Activated CD4-positive, alpha-beta memory T cell treated with anti-CD3 and anti-CD28 coated beads, Interleukin-2, amount 10 ng/mL, durations not matched to agents 7 days and 5 days (primary cell): Measurements from ENCODE around the gene AMDHD2. TPM values are rescaled to one million over a fixed set of nuclear protein-coding genes. Genes with fewer than 3 reads are reported as not detected.

Source experiments
- CTCF ChIA-PET: fragments of 350-600 bp; sonication (Branson Sonifier 250); formaldehyde crosslinking; loops from one replicate; lab custom pipeline; 2021; ENCODE audit warnings: antibody characterized with exemption, inconsistent platforms; lab: Charles Lee
- POLR2A ChIA-PET: fragments of 350-600 bp; sonication (Branson Sonifier 250); formaldehyde crosslinking; loops from one replicate; lab custom pipeline; 2021; ENCODE audit warnings: antibody characterized with exemption; lab: Charles Lee
- DNase-seq: peaks from one replicate; pipeline ENCODE4 v3.0.0-alpha.2; 2020
- H3K27ac Mint-ChIP-seq: one replicate; pipeline ENCODE4 v1.8.0; 2021; ENCODE audit warnings: mild to moderate bottlenecking, mixed read lengths
- H3K27me3 Mint-ChIP-seq: one replicate; pipeline ENCODE4 v1.8.0; 2021; ENCODE audit warnings: mixed read lengths
- H3K36me3 Mint-ChIP-seq: one replicate; pipeline ENCODE4 v1.8.0; 2021; ENCODE audit warnings: low read depth, mixed read lengths
- H3K4me1 Mint-ChIP-seq: one replicate; pipeline ENCODE4 v1.8.0; 2021; ENCODE audit warnings: mixed read lengths
- H3K4me3 Mint-ChIP-seq: one replicate; pipeline ENCODE4 v1.8.0; 2021; ENCODE audit warnings: mild to moderate bottlenecking, mixed read lengths
- H3K9me3 Mint-ChIP-seq: one replicate; pipeline ENCODE4 v1.8.0; 2021; ENCODE audit warnings: mixed read lengths
- total RNA-seq, 2 experiments: library from RNA; stranded (reverse); gene quantifications; one replicate each; pipeline ENCODE4 v1.2.3, GENCODE V29; 2021

AMDHD2 gene
- total RNA-seq: 10 to 100 TPM; 51.6 to 55.5 TPM

DNA sequence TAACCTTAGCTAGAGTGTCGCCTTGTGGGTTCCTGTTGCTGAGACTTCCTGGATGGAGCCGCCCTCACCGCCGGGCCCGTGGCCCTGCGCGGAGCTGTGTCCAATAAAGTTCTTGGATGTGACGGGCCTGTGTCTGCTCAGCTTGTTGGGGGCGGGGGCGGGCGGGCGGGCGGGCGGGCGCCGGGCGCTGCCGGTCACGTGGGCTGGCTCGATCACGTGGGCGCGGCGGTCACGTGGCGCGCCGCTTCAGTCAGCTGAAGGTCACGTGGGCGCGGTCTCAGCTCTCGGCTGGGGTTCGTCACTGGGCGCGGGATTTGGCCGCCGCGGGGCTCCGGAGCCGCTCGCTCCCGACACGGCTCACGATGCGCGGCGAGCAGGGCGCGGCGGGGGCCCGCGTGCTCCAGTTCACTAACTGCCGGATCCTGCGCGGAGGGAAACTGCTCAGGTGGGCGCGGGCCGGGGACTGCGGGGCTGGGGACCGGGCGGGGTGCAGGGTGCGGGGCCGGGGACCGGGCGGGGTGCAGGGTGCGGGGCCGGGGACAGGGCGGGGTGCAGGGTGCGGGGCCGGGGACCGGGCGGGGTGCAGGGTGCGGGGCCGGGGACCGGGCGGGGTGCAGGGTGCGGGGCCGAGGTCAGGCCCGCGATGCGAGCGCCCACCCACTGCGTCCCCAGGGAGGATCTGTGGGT is at the start of gene AMDHD2:
Gene AMDHD2, plus strand, starts transcription at position 275 of the 687 bp plus-strand sequence. Its CDS starts 88 bp downstream, at position 363.
- ChIA-PET POLR2A (interaction anchor here (0.6 to 3.7 kb wide), 14 partner anchors 9 to 512 kb away, joined by 3 to 67 read pairs (median 4); partner anchors contain the start of genes CEMP1, PDPK1, TBC1D24 and TEDC2), CTCF (interaction anchor here (0.7 to 1.6 kb wide), 7 partner anchors 12 to 306 kb away, joined by 3 to 7 read pairs (median 3); partner anchors contain the start of genes ECI1, PDPK1, PGP and TEDC2)
- H3K27ac Mint-ChIP-seq: peak within 1 kb of the TSS; percentile 92
- no peaks in the 10 kb centered on the region for H3K27me3 Mint-ChIP-seq
- peaks cover 51% of the 10 kb centered on the region for H3K4me1 Mint-ChIP-seq
- peak within 1 kb of the TSS; percentile 84 for H3K4me3 Mint-ChIP-seq
- H3K36me3 Mint-ChIP-seq: peaks cover 38% of the 10 kb centered on the region
- no peaks in the 10 kb centered on the region for H3K9me3 Mint-ChIP-seq
- DNase-seq: peak; percentile 91

GRCh38 chr16:2470603-2471015 is 49.6 kb upstream of the AMDHD2 start:
- H3K4me3 Mint-ChIP-seq: no peak overlapping the region
- CTCF ChIA-PET: interaction anchor here (1.1 kb wide), 1 partner anchor 10 kb away, joined by 3 read pairs; the partner anchor contains the start of gene TEDC2
- no peak for DNase-seq

GRCh38 chr16:2471016-2471652 is 49.0 kb upstream of the AMDHD2 start, which contains the start of gene NTN3:
Gene NTN3, plus strand, starts transcription at chr16:2471297. Its CDS starts 405 bp downstream, at chr16:2471702.
- DNase-seq: no peak
- H3K4me1 Mint-ChIP-seq: peaks cover 15% of the 10 kb centered on the region
- no peak within 1 kb of the TSS for H3K27ac Mint-ChIP-seq
- CTCF ChIA-PET: no interaction called here
- H3K9me3 Mint-ChIP-seq: no peaks in the 10 kb centered on the region
- POLR2A ChIA-PET: interaction anchor here (1.1 to 4.2 kb wide), 2 partner anchors 9 to 12 kb away, joined by 4 to 27 read pairs; partner anchors contain the start of gene TEDC2
- no peaks in the 10 kb centered on the region for H3K36me3 Mint-ChIP-seq
- peaks cover 44% of the 10 kb centered on the region for H3K27me3 Mint-ChIP-seq
- no peak within 1 kb of the TSS for H3K4me3 Mint-ChIP-seq

More at GRCh38 chr16:2470603-2471015, 49.6 kb upstream of the AMDHD2 start:
- peaks cover 12% of the 10 kb centered on the region for H3K4me1 Mint-ChIP-seq
- no peaks in the 10 kb centered on the region for H3K36me3 Mint-ChIP-seq
- peaks cover 44% of the 10 kb centered on the region for H3K27me3 Mint-ChIP-seq
- POLR2A ChIA-PET: interaction anchor here (1.1 to 4.2 kb wide), 2 partner anchors 8 to 11 kb away, joined by 4 to 27 read pairs; partner anchors contain the start of gene TEDC2
- no peaks in the 10 kb centered on the region for H3K9me3 Mint-ChIP-seq
- no peak overlapping the region for H3K27ac Mint-ChIP-seq

- no peaks in the 10 kb centered on the region for H3K9me3 Mint-ChIP-seq
- H3K27ac Mint-ChIP-seq: no peak overlapping the region
- peaks cover 44% of the 10 kb centered on the region for H3K27me3 Mint-ChIP-seq
- no peak overlapping the region for H3K4me3 Mint-ChIP-seq
- H3K4me1 Mint-ChIP-seq: peaks cover 23% of the 10 kb centered on the region
- ChIA-PET CTCF (no interaction called here), POLR2A (interaction anchor here (1.3 kb wide), 1 partner anchor 64 kb away, joined by 3 read pairs; no protein-coding TSS in a partner anchor)
- H3K36me3 Mint-ChIP-seq: no peaks in the 10 kb centered on the region
- DNase-seq: no peak
These were observed 48.3 kb upstream of the AMDHD2 start for GRCh38 chr16:2471653-2472487.

DNA sequence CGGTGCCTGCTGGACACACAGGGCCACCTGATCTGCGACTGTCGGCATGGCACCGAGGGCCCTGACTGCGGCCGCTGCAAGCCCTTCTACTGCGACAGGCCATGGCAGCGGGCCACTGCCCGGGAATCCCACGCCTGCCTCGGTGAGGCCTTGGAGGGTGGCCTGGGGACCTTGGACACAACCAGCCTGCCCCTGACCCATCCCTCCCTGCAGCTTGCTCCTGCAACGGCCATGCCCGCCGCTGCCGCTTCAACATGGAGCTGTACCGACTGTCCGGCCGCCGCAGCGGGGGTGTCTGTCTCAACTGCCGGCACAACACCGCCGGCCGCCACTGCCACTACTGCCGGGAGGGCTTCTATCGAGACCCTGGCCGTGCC is 47.7 kb upstream of the AMDHD2 start:
- H3K27ac Mint-ChIP-seq: no peak overlapping the region
- H3K27me3 Mint-ChIP-seq: peaks cover 40% of the 10 kb centered on the region
- H3K36me3 Mint-ChIP-seq: no peaks in the 10 kb centered on the region
- ChIA-PET CTCF (no interaction called here), POLR2A (interaction anchor here (1.3 kb wide), 1 partner anchor 64 kb away, joined by 3 read pairs; no protein-coding TSS in a partner anchor)
- no peaks in the 10 kb centered on the region for H3K9me3 Mint-ChIP-seq
- DNase-seq: no peak
- no peak overlapping the region for H3K4me3 Mint-ChIP-seq
- peaks cover 24% of the 10 kb centered on the region for H3K4me1 Mint-ChIP-seq

GRCh38 chr16:2472885-2473445 is 47.2 kb upstream of the AMDHD2 start:
- H3K27me3 Mint-ChIP-seq: peaks cover 40% of the 10 kb centered on the region
- ChIA-PET POLR2A (interaction anchor here (1.3 kb wide), 1 partner anchor 63 kb away, joined by 3 read pairs; no protein-coding TSS in a partner anchor), CTCF (no interaction called here)
- no peak for DNase-seq
- peak overlapping the region; percentile 38 for H3K4me3 Mint-ChIP-seq
- no peak overlapping the region for H3K27ac Mint-ChIP-seq
- peaks cover 24% of the 10 kb centered on the region for H3K4me1 Mint-ChIP-seq
- H3K36me3 Mint-ChIP-seq: no peaks in the 10 kb centered on the region
- no peaks in the 10 kb centered on the region for H3K9me3 Mint-ChIP-seq

GRCh38 chr16:2473446-2473926 is 46.7 kb upstream of the AMDHD2 start:
- no peaks in the 10 kb centered on the region for H3K9me3 Mint-ChIP-seq
- peaks cover 20% of the 10 kb centered on the region for H3K4me1 Mint-ChIP-seq
- POLR2A ChIA-PET: interaction anchor here (1.0 to 1.6 kb wide), 2 partner anchors 43 to 47 kb away, joined by 3 to 7 read pairs; partner anchors contain the start of gene AMDHD2

DNA sequence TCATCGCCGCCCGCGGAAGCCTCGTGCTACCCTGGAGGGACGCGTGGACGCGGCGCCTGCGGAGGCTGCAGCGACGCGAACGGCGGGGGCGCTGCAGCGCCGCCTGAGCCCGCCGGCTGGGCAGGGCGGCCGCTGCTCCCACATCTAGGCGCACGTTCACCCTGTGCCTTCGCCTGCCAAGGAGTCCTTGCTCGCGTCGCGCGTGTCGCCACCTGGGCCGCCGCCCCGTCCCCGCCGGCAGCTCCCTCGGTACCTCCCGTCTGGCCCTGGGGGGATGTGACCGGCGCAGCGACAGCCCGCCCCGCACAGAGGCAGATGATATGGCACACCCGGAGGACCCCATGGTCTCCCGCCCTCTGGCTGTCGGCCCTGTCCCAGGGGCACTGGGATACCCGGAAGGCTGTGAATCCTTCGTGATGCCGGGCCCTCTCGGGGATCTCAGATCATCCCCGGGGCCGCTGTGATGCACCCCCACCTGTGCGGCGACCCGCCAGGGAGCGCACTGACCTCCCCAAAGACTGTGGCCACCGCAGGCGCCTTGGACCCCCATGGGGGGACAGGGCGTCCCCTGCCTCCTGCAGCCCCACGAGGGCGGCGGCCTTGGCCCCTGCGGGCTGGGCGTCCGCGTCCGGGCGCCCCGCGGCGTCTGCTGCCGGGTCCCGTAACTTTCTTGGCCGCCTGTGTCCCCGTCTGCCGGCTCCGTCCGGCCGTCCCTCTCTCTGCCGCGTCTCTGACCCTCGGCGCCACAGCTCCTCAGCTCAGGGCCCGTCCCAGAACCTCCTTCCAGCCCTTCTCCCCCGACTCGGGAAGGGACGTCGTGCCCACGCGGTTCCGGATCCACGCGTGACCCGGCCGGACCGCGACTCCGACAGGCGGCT is 45.9 kb upstream of the AMDHD2 start:
- CTCF ChIA-PET: interaction anchor here (0.6 to 1.5 kb wide), 10 partner anchors 11 to 1278 kb away, joined by 3 to 6 read pairs (median 3); partner anchors contain the start of gene TEDC2
- H3K27me3 Mint-ChIP-seq: peaks cover 29% of the 10 kb centered on the region
- peaks cover 20% of the 10 kb centered on the region for H3K4me1 Mint-ChIP-seq
- no peaks in the 10 kb centered on the region for H3K36me3 Mint-ChIP-seq
- H3K27ac Mint-ChIP-seq: peak overlapping the region; percentile 59
- POLR2A ChIA-PET: interaction anchor here (0.6 to 2.1 kb wide), 7 partner anchors 11 to 46 kb away, joined by 3 to 13 read pairs (median 4); partner anchors contain the start of genes AMDHD2 and TEDC2
- H3K9me3 Mint-ChIP-seq: no peaks in the 10 kb centered on the region
- peak overlapping the region; percentile 77 for H3K4me3 Mint-ChIP-seq
- peak; percentile 63 for DNase-seq

More at GRCh38 chr16:2473446-2473926, 46.7 kb upstream of the AMDHD2 start:
- Mint-ChIP-seq H3K27ac (no peak overlapping the region), H3K4me3 (peak overlapping the region; percentile 38), H3K36me3 (no peaks in the 10 kb centered on the region), H3K27me3 (peaks cover 37% of the 10 kb centered on the region)
- CTCF ChIA-PET: interaction anchor here (1.4 kb wide), 1 partner anchor 11 kb away, joined by 3 read pairs; no protein-coding TSS in a partner anchor
- DNase-seq: peak; percentile 31

- POLR2A ChIA-PET: interaction anchor here (0.6 to 2.1 kb wide), 6 partner anchors 10 to 45 kb away, joined by 3 to 13 read pairs (median 4); partner anchors contain the start of genes AMDHD2 and TEDC2
- Mint-ChIP-seq H3K4me3 (peak within 1 kb of the TSS; percentile 77), H3K36me3 (no peaks in the 10 kb centered on the region), H3K9me3 (no peaks in the 10 kb centered on the region), H3K27ac (peak within 1 kb of the TSS; percentile 59), H3K27me3 (peaks cover 23% of the 10 kb centered on the region), H3K4me1 (peaks cover 20% of the 10 kb centered on the region)
- CTCF ChIA-PET: interaction anchor here (0.6 to 1.5 kb wide), 11 partner anchors 10 to 1278 kb away, joined by 3 to 6 read pairs (median 3); partner anchors contain the start of genes ATP6V0C and TEDC2
- DNase-seq: peak; percentile 83
These were observed 45.2 kb upstream of the AMDHD2 start, which contains the start of gene TBC1D24 for GRCh38 chr16:2474877-2475412. Gene TBC1D24, plus strand, starts transcription at chr16:2475127. Its CDS starts 21,022 bp downstream, at chr16:2496149.
